OCI-LY7 (cell line): ENCODE measurements around the gene HMGN4. TPM values are rescaled to one million over a fixed set of nuclear protein-coding genes. Genes with fewer than 3 reads are reported as not detected.

Experiments used
- BruUV-seq: library from RNA; stranded (reverse); fragments of 400-500 nt; replicated peaks from 2 replicates; lab custom pipeline; 2021; lab: Mats Ljungman, UMichigan
- CTCF ChIA-PET: fragments of 300-600 bp; sonication (Branson Sonifier 250); formaldehyde crosslinking; loops from one replicate; lab custom pipeline; 2022; ENCODE audit warnings: antibody characterized with exemption; ENCODE audit not compliant: unreplicated experiment; lab: Charles Lee
- POLR2A ChIA-PET: fragments of 300-600 bp; sonication (Branson Sonifier 250); formaldehyde crosslinking; loops from one replicate; lab custom pipeline; 2022; ENCODE audit warnings: antibody characterized with exemption; lab: Charles Lee
- DNase-seq: peaks from one replicate; pipeline ENCODE4 v3.0.0-alpha.2; 2015; ENCODE audit warnings: low spot score
- H2AFZ ChIP-seq: fragments of 200-600 bp; sonication (generic), shearing (Covaris generic); 2 replicates; pipeline ENCODE4 v1.6.1; 2014; ENCODE audit warnings: mild to moderate bottlenecking, antibody characterized with exemption, low read length, moderate library complexity
- H3K27ac ChIP-seq: fragments of 200-600 bp; sonication (generic); 2 replicates; pipeline ENCODE4 v1.5.1; 2014; ENCODE audit warnings: mixed run types, low read depth, mild to moderate bottlenecking, moderate library complexity, low read length, inconsistent platforms; ENCODE audit not compliant: poor library complexity, severe bottlenecking
- H3K36me3 ChIP-seq: fragments of 200-600 bp; sonication (generic); 2 replicates; pipeline ENCODE4 v1.6.1; 2014; ENCODE audit warnings: mild to moderate bottlenecking, antibody characterized with exemption, low read length, moderate library complexity, mixed read lengths; ENCODE audit not compliant: insufficient read depth
- H3K4me1 ChIP-seq: fragments of 200-600 bp; sonication (generic); 2 replicates; pipeline ENCODE4 v1.5.1; 2014; ENCODE audit warnings: mild to moderate bottlenecking, low read length; ENCODE audit not compliant: insufficient read depth, poor library complexity, severe bottlenecking
- H3K4me2 ChIP-seq: fragments of 200-600 bp; sonication (generic); 2 replicates; pipeline ENCODE4 v1.6.1; 2014; ENCODE audit warnings: mild to moderate bottlenecking, low read length
- H3K4me3 ChIP-seq: fragments of 200-600 bp; sonication (generic); 2 replicates; pipeline ENCODE4 v1.5.1; 2014; ENCODE audit warnings: mild to moderate bottlenecking, low read depth, low read length; ENCODE audit not compliant: poor library complexity, severe bottlenecking
- H3K79me2 ChIP-seq: fragments of 200-600 bp; sonication (generic); 2 replicates; pipeline ENCODE4 v1.6.1; 2016; ENCODE audit warnings: low read depth, mild to moderate bottlenecking, low read length, moderate library complexity, mixed read lengths; ENCODE audit not compliant: insufficient read depth
- H3K9me2 ChIP-seq: fragments of 200-600 bp; sonication (generic); 2 replicates; pipeline ENCODE4 v1.6.1; 2016; ENCODE audit warnings: mild to moderate bottlenecking, low read length, mixed read lengths; ENCODE audit not compliant: insufficient read depth
- H3K9me3 ChIP-seq: fragments of 200-600 bp; sonication (generic); 2 replicates; pipeline ENCODE4 v1.6.1; 2014; ENCODE audit warnings: mild to moderate bottlenecking, mixed run types, low read length, mixed read lengths
- H4K20me1 ChIP-seq: fragments of 200-600 bp; sonication (generic); 2 replicates; pipeline ENCODE4 v1.6.1; 2014; ENCODE audit warnings: mild to moderate bottlenecking, antibody characterized with exemption, low read length, moderate library complexity, mixed read lengths; ENCODE audit not compliant: insufficient read depth
- EZH2phosphoT487 ChIP-seq: fragments of 200-600 bp; sonication (generic); IDR thresholded peaks from 2 replicates; pipeline ENCODE4 v1.6.1; 2018; ENCODE audit warnings: low read depth, borderline replicate concordance, mild to moderate bottlenecking, mixed run types, antibody characterized with exemption, low read length, moderate library complexity, mixed read lengths
- intact Hi-C: fragments of 100-400 bp; cut with micrococcal nuclease; formaldehyde crosslinking; loops from one replicate; pipeline ENCODE4 v1.10.0; 2022; ENCODE audit not compliant: unreplicated experiment
- total RNA-seq, 2 experiments: library from RNA; depleted of rRNA in 1 of 2; stranded (reverse); fragments of >200 nt in 1 of 2; shearing (Covaris generic) in 1 of 2; gene quantifications; 2 replicates each; pipeline ENCODE4 v1.2.3, GENCODE V29; 2014 to 2022
- TF ChIP-seq, protein P1 (sequence below): fragments of 200-600 bp; sonication (generic); conservative IDR thresholded peaks from 2 replicates; pipeline ENCODE4 v1.5.1; 2014; ENCODE audit warnings: mild to moderate bottlenecking, antibody characterized with exemption, low read length, moderate library complexity, mixed read lengths

Gene HMGN4
- total RNA-seq, 2 experiments from 2014 or later, result 104 to 113 TPM

- POLR2A ChIA-PET, result interaction anchor here (0.6 to 4.0 kb wide), 8 partner anchors 9 to 254 kb away, joined by 3 to 28 read pairs (median 6); a partner anchor contains a TSS
- CTCF ChIA-PET, result interaction anchor here (0.6 kb wide), 1 partner anchor 164 kb away, joined by 3 read pairs; no protein-coding TSS in a partner anchor
- intact Hi-C loops, result loop anchor here (5.0 kb wide), 2 partner anchors 227 to 322 kb away; a partner anchor contains a TSS
- no peak for DNase-seq
- TF ChIP-seq EZH2phosphoT487, result no peak
- TF ChIP-seq, protein P1, sequence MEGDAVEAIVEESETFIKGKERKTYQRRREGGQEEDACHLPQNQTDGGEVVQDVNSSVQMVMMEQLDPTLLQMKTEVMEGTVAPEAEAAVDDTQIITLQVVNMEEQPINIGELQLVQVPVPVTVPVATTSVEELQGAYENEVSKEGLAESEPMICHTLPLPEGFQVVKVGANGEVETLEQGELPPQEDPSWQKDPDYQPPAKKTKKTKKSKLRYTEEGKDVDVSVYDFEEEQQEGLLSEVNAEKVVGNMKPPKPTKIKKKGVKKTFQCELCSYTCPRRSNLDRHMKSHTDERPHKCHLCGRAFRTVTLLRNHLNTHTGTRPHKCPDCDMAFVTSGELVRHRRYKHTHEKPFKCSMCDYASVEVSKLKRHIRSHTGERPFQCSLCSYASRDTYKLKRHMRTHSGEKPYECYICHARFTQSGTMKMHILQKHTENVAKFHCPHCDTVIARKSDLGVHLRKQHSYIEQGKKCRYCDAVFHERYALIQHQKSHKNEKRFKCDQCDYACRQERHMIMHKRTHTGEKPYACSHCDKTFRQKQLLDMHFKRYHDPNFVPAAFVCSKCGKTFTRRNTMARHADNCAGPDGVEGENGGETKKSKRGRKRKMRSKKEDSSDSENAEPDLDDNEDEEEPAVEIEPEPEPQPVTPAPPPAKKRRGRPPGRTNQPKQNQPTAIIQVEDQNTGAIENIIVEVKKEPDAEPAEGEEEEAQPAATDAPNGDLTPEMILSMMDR, result no peak
- H3K4me1 ChIP-seq, result peaks cover 70% of the 10 kb centered on the region
- H3K9me2 ChIP-seq, result no peaks in the 10 kb centered on the region
- H3K36me3 ChIP-seq, result peaks cover 47% of the 10 kb centered on the region
- peaks cover 56% of the 10 kb centered on the region for H3K79me2 ChIP-seq
- H2AFZ ChIP-seq, result no peak overlapping the region; the same call in 1 of the 2 replicates
- peak overlapping the region; percentile 97 for H3K4me3 ChIP-seq
- H3K4me2 ChIP-seq, result peak overlapping the region; percentile 80
- BruUV-seq, result no TSS peak
- H4K20me1 ChIP-seq, result no peaks in the 10 kb centered on the region
- H3K9me3 ChIP-seq, result no peaks in the 10 kb centered on the region
- peak overlapping the region; percentile 93 for H3K27ac ChIP-seq
Observed at GRCh38 chr6:26539071-26539615, 977 bp downstream of the HMGN4 start.

DNA sequence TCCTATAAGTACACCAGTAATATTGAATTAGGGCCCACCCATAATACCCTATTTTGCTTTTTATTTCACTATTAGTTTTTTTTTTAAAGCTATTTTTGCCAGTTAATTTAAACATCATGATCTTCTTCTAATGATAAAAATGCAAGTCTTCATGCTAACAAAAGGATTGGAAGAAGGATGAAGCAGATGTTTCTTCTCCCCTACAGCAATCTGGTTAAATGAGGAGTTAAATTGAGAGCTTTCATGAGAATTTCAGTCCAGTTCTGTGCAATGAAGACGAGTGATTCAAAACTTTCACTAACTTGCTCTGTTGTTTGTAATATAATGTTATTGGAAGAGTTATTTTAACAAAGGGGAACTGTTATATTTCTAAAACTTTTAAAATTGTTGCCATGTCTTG is 3.4 kb downstream of the HMGN4 start:
- no peaks in the 10 kb centered on the region for H3K9me3 ChIP-seq
- H3K4me3 ChIP-seq, result peak overlapping the region; percentile 34
- peaks cover 46% of the 10 kb centered on the region for H3K4me1 ChIP-seq
- intact Hi-C loops, result no loop called here
- H3K4me2 ChIP-seq, result peak overlapping the region; percentile 80
- ChIA-PET POLR2A (interaction anchor here (1.1 to 4.0 kb wide), 6 partner anchors 9 to 342 kb away, joined by 3 to 18 read pairs (median 3); a partner anchor contains a TSS), CTCF (interaction anchor here (0.5 kb wide), 1 partner anchor 159 kb away, joined by 5 read pairs; the partner anchor contains the start of gene BTN2A2)
- no peaks in the 10 kb centered on the region for H3K9me2 ChIP-seq
- H4K20me1 ChIP-seq, result no peaks in the 10 kb centered on the region
- no peak for TF ChIP-seq EZH2phosphoT487
- TF ChIP-seq, protein P1, result no peak
- H3K36me3 ChIP-seq, result peaks cover 71% of the 10 kb centered on the region
- no peak for DNase-seq
- H3K79me2 ChIP-seq, result peaks cover 66% of the 10 kb centered on the region
- no peak overlapping the region for H2AFZ ChIP-seq
- H3K27ac ChIP-seq, result peak overlapping the region; percentile 35
- no TSS peak for BruUV-seq

DNA sequence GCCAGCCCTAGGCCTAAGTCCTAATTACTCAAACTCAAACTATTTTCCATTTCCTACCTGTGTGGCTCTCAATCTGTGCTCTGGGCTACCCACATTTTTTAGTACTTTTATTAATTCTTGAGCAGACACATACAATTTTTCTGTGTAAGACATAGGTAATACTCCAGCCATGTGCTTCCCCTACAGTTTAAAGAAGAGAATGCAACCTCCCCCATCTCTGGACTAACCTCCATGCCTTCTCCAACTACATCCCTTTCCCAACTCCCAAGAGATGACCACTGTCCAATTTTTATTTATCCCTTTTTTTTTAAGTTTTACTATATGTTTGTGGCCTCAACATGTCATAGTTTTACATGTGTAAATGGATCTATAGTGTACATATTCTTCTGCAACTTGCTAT is 5.8 kb downstream of the HMGN4 start:
- intact Hi-C loops, result no loop called here
- POLR2A ChIA-PET, result no interaction called here
- peaks cover 42% of the 10 kb centered on the region for H3K4me1 ChIP-seq
- no peak for TF ChIP-seq EZH2phosphoT487
- TF ChIP-seq, protein P1, result peak; percentile 75
- no TSS peak for BruUV-seq
- CTCF ChIA-PET, result no interaction called here
- peak; percentile 48 for DNase-seq
- peaks cover 58% of the 10 kb centered on the region for H3K79me2 ChIP-seq
- no peaks in the 10 kb centered on the region for H4K20me1 ChIP-seq
- H3K36me3 ChIP-seq, result peaks cover 75% of the 10 kb centered on the region
- H3K4me2 ChIP-seq, result no peak overlapping the region
- H3K9me2 ChIP-seq, result no peaks in the 10 kb centered on the region
- H3K4me3 ChIP-seq, result no peak overlapping the region
- no peaks in the 10 kb centered on the region for H3K9me3 ChIP-seq
- no peak overlapping the region for H3K27ac ChIP-seq
- no peak overlapping the region for H2AFZ ChIP-seq
